K562 (cell line): ENCODE measurements around the gene JSRP1. TPM values are rescaled to one million over a fixed set of nuclear protein-coding genes. Genes with fewer than 3 reads are reported as not detected.
A peak's percentile ranks its signal among the peaks of the same experiment; 100 is the strongest.

ENCODE experiments used
- ARHGAP35 ChIP-seq: fragments of 450-650 bp; IDR thresholded peaks from 2 replicates; pipeline ENCODE4 v1.6.1; 2018; ENCODE audit not compliant: partially characterized antibody
- BRD4 ChIP-seq: fragments of 200-600 bp; sonication (generic); IDR thresholded peaks from 2 replicates; pipeline ENCODE4 v1.6.1; 2017; ENCODE audit warnings: inconsistent platforms
- CUX1 ChIP-seq: fragments of 200-800 bp; sonication (Bioruptor generic); IDR thresholded peaks from 2 replicates; pipeline ENCODE4 v1.6.1; 2016; ENCODE audit warnings: missing genetic modification characterization, missing compliant biosample characterization
- EP300 ChIP-seq: IDR thresholded peaks from 2 replicates; pipeline ENCODE4 v1.6.1; 2012; ENCODE audit warnings: low read length, improper control_type of control experiment
- HMG20A ChIP-seq: fragments of 450-650 bp; formaldehyde crosslinking; conservative IDR thresholded peaks from 2 replicates; pipeline ENCODE4 v1.4.0; 2020; ENCODE audit warnings: mild to moderate bottlenecking, mixed read lengths
- JUNB ChIP-seq: fragments of 450-650 bp; formaldehyde crosslinking; conservative IDR thresholded peaks from 2 replicates; pipeline ENCODE4 v1.4.0; 2020; ENCODE audit warnings: mild to moderate bottlenecking
- POLR2H ChIP-seq: IDR thresholded peaks from 2 replicates; pipeline ENCODE4 v1.6.1; 2016; ENCODE audit warnings: missing genetic modification characterization, low read depth, mild to moderate bottlenecking, control low read depth, missing compliant biosample characterization, moderate library complexity
- TCF3 ChIP-seq: sonication (generic); formaldehyde crosslinking; IDR thresholded peaks from 2 replicates; pipeline ENCODE4 v1.4.0; 2020; ENCODE audit warnings: mild to moderate bottlenecking, missing genetic modification reagents
- TEAD2 ChIP-seq: fragments of 450-650 bp; IDR thresholded peaks from 2 replicates; pipeline ENCODE4 v1.6.1; 2016; ENCODE audit warnings: missing genetic modification characterization, control low read depth, missing compliant biosample characterization
- TRIM25 ChIP-seq: fragments of 450-650 bp; IDR thresholded peaks from 2 replicates; pipeline ENCODE4 v1.7.0; 2016; ENCODE audit warnings: borderline replicate concordance
- ZBTB2 ChIP-seq: fragments of 450-650 bp; IDR thresholded peaks from 2 replicates; pipeline ENCODE4 v1.6.1; 2016; ENCODE audit warnings: antibody characterized with exemption
- ZMIZ1 ChIP-seq, 2 experiments: fragments of 150-350 bp in 1 of 2; IDR thresholded peaks; 2 replicates each; pipeline ENCODE4 v1.6.1; 2012 to 2016; ENCODE audit warnings: low read depth in 2 of 2, low read length in 2 of 2, mild to moderate bottlenecking in 1 of 2, moderate library complexity in 1 of 2
- polyA plus RNA-seq, 8 experiments: library from polyadenylated mRNA; depleted of rRNA in 4 of 8; stranded (reverse) in 5 of 8; unstranded in 3 of 8; fragments of >200 nt; fragmentation: Nextera tagmentation in 2 of 8; fragmentation: Illumina TruSeq in 1 of 8; extraction: Ambion mirVana in 2 of 8; extraction: Trizol in 1 of 8; gene quantifications; 2 replicates each; pipeline versions ENCODE4 v1.2.1 to v1.2.3, GENCODE V29; 2011 to 2014; ENCODE audit warnings: inconsistent platforms in 1 of 8, missing spikeins in 1 of 8
- total RNA-seq, 7 experiments: library from RNA; depleted of rRNA in 6 of 7; stranded (reverse); fragments of >200 nt in 6 of 7; fragmentation: Illumina TruSeq in 2 of 7; extraction: Trizol in 2 of 7; gene quantifications; 2 replicates each; pipeline versions ENCODE4 v1.2.1 to v1.2.3, GENCODE V29; 2011 to 2021; ENCODE audit warnings: low replicate concordance in 1 of 7

The JSRP1 gene
- total and polyA plus RNA-seq, 9 of the 15 experiments (the other 6 are each of a cell fraction or from before 2014, with no cell fraction given), result 0.08 to 1.2 (median 0.51) TPM; not detected in 4

- TF ChIP-seq CUX1 (CRISPR knock-in tag) (no peak), ZMIZ1 (IDR thresholded peaks at IDR 0.05; ENCODE audit: low read depth in 2 of 2, low read length in 2 of 2) (no peak), TEAD2 (tag) (no peak), JUNB (CRISPR knock-in tag) (no peak), EP300 (no peak), BRD4 (no peak), POLR2H (0 out of 2 replicates have a peak, but pooled peaks have one; percentile 5), TRIM25 (no peak), HMG20A (no peak), ARHGAP35 (no peak), TCF3 (CRISPR knock-in tag) (no peak; the same call in 1 of the 2 replicates), ZBTB2 (no peak)
These were observed 16.1 kb downstream of the JSRP1 start (continued) for GRCh38 chr19:2239771-2240770.
